ENCODE results near the gene NUDT7.

DNA sequence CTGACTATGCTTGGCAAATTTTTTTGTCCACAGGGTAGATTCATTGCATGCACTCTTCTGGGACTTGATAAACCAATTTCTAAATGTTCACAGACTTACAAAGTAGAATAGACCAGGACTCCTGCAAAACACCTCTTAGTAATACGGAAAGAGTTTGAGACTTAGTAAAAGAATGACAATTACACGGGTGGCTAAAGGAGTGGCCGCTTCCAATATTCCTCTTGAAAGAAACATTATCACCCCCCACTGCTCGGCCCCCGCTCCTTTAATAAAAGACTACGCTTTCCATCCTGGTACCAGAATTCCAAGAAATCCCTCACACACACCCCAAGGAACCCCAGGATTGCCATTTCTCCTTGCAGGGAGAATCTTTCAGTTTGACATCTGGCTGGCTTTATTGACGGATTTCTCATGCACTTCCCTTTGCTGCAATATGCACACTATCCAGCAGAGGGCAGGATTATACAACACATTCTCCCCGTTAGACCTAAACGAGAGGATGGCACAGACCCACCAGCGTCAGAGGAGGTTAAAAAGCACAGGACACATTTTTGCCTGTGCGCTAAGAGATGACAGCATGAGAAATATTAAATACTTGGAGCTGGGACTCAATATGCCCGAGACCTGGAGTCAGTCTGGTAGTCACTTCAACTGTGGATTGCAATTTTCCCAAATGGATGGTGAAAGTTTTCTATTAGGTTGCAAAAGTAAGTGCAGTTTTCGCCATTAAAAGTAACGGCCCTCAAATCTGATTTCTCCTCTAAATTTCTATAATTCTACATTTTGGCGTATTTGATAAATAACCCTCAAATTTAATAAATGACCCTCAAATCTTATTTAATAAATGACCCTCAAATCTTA lies 46.6 kb upstream of the NUDT7 start:
- TF ChIP-seq, protein P1, sequence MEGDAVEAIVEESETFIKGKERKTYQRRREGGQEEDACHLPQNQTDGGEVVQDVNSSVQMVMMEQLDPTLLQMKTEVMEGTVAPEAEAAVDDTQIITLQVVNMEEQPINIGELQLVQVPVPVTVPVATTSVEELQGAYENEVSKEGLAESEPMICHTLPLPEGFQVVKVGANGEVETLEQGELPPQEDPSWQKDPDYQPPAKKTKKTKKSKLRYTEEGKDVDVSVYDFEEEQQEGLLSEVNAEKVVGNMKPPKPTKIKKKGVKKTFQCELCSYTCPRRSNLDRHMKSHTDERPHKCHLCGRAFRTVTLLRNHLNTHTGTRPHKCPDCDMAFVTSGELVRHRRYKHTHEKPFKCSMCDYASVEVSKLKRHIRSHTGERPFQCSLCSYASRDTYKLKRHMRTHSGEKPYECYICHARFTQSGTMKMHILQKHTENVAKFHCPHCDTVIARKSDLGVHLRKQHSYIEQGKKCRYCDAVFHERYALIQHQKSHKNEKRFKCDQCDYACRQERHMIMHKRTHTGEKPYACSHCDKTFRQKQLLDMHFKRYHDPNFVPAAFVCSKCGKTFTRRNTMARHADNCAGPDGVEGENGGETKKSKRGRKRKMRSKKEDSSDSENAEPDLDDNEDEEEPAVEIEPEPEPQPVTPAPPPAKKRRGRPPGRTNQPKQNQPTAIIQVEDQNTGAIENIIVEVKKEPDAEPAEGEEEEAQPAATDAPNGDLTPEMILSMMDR (IDR thresholded peaks at IDR 0.05) = peak; percentile 91
- TF ChIP-seq ZFX (IDR thresholded peaks at IDR 0.05; ENCODE audit: borderline replicate concordance) = no peak

Data from 22Rv1 (cell line).